ENCODE measurements around the gene PTCHD4.

The PTCHD4 gene

DNA sequence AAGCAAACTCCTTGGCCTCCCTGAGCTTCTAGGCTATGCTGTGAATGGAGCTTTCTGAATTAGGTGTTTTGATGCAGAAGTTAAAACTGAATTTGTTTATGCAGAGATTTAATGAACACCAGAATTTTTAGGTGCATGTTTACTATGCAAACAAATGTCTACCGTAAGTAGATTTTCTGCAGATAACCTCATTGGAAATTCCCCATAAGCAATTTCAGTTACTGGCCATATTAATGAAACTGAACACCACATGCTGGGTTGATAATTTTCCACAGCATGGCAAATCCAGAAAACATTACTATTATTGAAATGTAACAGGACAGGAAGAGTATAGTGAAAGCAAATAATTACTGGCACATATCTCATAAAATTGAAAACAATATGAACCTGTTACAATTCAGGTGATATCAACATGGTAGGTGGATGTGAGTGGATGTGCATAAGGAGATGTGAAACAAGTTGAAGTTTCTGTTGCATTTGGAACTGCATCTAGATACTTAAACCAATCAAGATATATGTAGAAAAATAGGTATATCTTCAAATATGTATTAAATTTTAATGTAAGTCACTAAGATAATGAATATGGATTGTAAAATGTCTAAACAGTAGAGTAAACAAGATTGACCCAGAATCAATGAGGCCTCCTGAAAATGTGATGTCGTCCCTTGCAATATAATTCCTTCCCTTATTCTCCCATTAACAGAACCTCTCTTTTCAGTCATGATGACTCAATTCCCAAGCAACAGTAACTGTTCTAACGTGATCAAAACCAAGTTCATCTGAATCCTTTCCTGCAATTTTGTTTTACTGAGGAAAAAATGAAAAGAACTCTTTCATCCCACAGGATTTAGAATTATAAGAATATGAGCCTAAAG is 11.0 kb downstream of the PTCHD4 start:
- no peak for DNase-seq (ENCODE audit: low spot score)

DNA sequence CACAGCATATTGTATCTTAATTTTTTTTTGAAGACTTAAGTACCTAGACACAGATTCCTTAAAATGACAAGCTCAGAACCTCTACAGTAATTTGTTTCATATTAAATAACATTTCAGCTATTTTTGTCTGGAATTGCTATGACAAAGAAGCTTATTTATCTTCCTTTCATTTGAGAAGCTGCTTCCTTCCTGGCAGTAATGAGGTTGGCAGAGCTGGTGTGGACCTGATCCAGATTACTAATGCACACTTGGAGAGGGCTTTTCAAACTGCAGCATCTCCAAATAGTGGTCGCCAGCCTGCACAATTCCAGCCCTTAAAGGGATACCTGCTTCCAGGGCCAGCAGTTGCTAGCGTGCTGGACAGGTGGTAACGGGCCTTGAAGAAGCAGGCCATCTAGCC is 12.1 kb downstream of the PTCHD4 start:
- DNase-seq (ENCODE audit: low spot score), result no peak

DNA sequence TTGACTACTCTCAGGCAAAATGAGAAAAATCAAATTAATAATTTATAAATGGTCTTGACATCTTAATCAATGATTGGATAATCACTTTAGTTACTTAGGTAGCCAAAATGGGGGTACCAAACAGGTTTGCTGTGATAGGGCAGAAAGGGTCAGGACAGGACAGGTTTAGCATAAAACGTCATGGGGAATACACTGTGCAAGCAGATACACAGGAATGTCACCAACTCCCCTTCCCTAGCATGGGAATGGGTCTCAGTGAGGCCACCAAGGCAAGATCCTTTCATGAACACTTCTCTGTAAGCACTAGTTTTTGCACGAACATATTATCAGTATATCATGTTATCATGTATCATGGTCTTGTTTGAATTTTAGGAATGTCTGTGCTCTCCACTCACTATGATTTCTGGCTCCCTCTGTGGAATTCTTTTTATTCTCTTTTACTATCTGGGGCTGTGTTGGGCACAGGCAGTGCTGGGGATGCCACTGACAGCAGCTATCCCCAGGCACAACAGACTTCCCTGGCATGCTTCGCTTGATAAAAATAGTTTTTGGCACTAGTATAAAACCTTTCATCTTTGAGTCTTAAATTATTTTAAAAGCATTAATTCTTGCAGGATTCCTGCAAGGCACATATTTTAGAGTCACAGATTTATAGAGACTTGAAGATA is 18.3 kb downstream of the PTCHD4 start:
- DNase-seq (ENCODE audit: low spot score), result no peak

- no peak for DNase-seq (ENCODE audit: low spot score)
These were observed 20.5 kb downstream of the PTCHD4 start for GRCh38 chr6:48090546-48090945.

GRCh38 chr6:48087448-48087847 is 23.5 kb downstream of the PTCHD4 start:
- DNase-seq (ENCODE audit: low spot score), result no peak

DNA sequence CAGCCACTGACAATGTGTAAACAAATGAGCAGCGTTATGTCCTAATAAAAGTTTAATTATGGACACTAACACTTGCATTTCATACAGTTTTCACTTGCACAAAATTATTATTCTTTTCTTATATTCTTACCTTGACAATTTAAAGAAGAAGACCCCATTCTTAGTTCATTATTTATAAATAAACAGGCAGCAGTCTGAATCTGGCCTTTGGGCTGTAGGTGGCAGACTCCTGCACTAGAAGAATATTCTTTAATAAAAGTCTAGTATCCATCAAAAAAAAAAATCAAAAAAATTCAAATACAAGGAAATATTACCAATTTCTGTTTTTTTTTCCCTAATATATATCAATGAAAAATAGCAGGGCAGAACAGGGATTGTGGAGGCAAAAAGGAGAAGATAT is 24.8 kb downstream of the PTCHD4 start:
- DNase-seq (ENCODE audit: low spot score), result no peak

DNA sequence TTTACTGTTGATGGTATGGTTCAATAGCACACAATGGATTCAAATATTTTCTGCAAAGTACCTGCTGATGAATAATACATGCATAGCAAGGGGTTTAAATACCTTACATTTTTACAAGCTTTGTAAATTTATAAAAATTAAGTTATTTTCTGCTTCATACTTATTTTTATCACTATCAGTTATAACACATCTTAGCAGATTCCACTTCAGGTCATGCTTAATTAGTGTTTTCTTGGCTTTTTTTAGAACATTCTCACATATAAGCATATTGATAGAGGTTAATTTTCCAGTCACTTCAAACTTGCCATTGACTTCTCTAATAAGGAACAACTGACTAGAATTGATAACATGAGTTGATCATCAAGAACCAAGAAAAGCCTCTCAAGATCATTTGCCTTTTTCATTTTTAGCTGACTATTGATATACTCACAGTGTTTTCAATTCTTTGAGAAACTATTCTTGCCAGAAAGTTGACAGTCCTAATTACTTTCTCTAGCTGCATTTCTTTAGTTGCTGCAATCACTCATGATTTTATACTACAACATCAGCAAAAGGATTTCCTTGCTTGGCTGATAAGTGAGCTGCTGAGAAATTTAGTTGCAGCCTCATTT is 25.8 kb downstream of the PTCHD4 start:
- DNase-seq (ENCODE audit: low spot score), result no peak

DNA sequence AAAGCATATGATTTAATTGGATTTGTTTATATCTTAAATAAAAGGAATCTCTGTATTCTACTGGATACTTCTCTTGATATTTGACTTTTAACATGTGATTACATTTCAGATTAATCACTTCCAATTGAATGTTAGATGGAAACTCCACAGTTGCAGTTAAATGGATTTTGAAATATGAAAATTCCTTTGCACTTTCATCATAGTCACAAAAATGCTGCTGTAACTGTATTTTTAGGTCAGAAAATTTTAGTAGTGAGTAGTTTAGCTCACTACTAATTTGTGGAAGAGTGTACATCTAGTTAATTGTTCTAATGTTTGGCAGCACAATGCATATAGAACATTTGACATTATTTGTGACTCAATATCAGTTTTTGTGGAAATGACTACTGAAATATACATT is 26.8 kb downstream of the PTCHD4 start:
- no peak for DNase-seq (ENCODE audit: low spot score)

DNA sequence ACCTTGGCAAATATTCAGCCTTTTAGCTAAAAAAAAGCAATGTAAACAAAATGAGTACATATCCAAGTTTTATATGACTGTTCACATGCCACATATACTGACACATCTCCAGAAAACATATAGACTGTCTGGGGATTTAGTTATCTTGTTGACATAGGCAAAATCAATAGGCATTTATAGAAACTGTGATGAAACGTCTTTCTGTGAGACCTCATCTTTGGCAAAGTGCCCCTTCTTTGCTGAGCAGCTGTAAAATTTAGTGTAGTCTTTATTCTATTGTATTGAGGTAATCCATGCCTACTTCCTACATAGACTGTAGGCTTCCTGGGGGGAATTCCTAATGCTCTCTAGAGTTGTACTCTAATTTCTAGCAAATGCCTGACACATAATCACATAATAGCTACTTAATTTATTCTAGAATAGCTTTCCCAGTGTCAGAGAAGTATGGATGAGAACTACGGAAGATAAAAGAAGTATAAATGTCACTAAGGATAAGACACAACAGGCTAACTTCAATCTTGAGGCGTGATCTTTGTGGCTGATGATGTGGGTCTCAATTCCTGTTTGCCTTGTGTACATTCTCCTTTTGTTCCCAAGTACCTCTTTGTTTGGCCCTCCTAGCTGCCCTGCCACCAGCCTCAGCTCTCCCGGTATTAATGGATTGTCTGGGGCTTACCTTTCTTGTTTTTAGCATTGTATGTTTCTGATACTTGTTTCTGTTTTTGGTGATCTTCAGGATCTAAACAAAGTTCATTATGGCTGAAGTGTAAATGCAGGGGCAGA is 30.6 kb downstream of the PTCHD4 start:
- DNase-seq (ENCODE audit: low spot score), result no peak

DNA sequence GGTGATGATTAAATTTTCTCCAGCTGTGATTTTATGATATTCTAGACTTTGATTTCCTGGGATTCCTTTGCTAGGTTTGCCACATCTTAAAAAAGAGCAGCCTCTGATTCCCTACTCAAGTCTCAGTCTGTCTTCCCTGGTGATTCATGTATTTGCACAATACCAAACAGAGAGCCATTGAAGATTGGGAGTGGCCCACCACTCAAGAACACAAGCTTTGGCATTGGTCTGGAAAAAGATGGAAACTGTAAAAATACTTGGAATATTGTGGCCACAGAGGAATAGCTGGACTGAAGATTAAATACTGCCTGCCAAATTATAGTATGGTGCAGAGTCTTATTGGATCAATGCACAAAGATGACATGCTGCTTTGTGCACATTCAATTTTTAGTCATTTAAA is 32.9 kb downstream of the PTCHD4 start:
- DNase-seq (ENCODE audit: low spot score), result no peak

GRCh38 chr6:48075181-48075580 is 35.8 kb downstream of the PTCHD4 start:
- DNase-seq (ENCODE audit: low spot score), result no peak

GRCh38 chr6:48073976-48074767 is 36.8 kb downstream of the PTCHD4 start:
- no peak for DNase-seq (ENCODE audit: low spot score)

- DNase-seq (ENCODE audit: low spot score), result no peak
These were observed 39.2 kb downstream of the PTCHD4 start for GRCh38 chr6:48071833-48072232.

DNA sequence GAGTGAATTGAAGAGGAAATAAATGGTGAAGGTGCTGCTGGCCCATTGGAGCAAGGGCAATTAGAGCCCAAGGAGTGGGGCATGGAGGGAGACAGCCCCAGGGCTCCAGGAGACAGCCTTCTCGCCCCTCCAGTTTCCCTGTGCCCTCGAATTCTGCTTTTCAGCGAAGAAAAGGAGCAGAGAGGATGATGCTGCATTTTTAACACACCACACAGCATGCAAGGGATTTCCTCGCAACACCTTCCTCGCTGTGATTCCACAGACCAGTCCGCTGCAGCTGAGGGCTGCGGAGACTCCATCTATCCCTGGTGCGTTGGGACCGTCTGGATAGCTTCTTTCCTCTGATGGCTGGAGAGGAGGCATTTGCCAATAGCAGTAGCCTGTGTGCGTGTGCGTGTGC is 41.7 kb downstream of the PTCHD4 start:
- no peak for DNase-seq (ENCODE audit: low spot score)

DNA sequence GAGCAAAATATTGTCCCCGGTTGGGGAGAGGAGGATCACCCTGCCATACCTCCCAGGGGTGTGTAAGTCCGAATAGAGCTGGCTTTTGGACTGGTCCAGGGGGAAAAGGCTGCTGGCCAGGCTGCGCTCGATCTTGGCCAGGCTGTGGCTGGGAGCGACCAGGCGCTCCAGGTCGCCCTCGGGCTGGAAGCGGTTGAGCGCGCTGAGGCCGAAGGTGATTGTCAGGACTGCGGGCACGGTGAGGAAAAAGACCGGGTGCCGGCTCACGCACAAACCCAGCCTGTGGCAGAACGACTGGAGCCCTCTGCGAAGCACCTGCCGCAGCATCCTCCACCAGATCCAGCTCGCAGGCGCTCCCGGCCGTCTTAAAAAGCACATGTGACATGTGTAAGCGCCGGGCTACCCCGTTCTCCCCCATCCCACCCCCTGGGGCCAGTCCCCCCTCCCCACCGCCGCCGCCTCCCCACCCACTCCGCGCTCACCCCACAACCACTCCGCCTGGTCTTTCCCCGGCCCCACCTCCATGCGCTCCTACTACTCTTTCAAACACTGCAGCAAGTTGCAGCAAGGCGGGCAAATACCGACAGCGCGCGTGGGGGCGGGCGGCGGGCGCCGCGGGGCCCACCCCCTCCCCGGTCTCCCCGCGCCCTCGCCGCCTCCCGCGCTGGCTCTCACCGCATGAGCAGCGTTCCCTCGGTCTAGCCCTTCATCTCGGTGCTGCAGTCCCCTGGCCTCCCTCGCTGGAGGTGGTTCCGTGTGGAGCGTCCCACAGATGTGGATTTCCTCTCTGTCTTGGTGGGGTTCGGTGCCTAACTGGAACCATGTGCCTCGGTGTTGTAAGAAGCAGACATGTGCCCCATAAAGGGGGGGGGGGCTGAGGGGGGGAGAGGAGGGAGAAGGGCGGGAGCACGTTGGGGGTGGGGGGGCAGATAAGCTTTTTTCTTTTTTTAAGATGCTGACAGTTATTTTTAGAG is 42.4 kb downstream of the PTCHD4 start:
- no peak for DNase-seq (ENCODE audit: low spot score)

- no peak for DNase-seq (ENCODE audit: low spot score)
These were observed 43.1 kb downstream of the PTCHD4 start for GRCh38 chr6:48067886-48068277.

- DNase-seq (ENCODE audit: low spot score), result no peak
These were observed 43.8 kb downstream of the PTCHD4 start for GRCh38 chr6:48067148-48067712.

- no peak for DNase-seq (ENCODE audit: low spot score)
These were observed 49.6 kb downstream of the PTCHD4 start for GRCh38 chr6:48061265-48061990.
